Measurements from ENCODE around the gene GAS7.
A peak's percentile ranks its signal among the peaks of the same experiment; 100 is the strongest.
"Not testable (repeated sequence)": the region's sequence is repeated elsewhere in the genome, so short reads cannot be mapped to it uniquely, and the experiment has no call there.

Gene GAS7

DNA sequence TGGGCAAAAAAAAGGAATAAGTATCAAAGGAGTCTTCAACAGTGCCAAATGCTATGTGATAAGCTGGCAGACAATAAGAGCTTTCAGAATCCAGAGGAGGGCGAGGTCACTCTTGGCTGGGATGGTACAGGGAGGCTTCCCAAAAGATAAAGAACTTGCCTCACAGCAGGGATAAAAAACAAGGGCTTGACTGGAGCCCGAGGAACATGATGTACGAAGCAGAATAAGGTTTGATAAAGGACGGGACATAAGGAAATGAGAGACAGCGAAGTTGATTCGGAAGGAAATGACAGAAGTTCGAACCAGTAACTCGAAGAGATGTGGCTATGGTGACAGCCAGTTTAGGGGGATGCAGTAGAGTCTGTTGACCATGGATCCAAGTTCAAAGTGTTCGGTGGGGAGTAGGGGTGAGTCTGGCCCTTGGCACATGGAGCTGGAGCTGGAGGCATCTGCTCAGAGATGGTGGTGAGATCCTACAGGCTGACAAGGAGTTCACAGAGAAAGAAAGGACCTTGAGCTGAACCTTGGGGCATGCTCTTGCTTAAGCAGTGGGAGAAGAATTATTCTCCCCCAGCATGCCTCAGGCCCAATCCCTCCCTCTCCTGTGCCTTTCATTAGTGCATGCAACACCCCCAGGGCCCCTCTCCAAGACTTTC, 155.7 kb downstream of the GAS7 start:
- DNase-seq, result no peak

DNA sequence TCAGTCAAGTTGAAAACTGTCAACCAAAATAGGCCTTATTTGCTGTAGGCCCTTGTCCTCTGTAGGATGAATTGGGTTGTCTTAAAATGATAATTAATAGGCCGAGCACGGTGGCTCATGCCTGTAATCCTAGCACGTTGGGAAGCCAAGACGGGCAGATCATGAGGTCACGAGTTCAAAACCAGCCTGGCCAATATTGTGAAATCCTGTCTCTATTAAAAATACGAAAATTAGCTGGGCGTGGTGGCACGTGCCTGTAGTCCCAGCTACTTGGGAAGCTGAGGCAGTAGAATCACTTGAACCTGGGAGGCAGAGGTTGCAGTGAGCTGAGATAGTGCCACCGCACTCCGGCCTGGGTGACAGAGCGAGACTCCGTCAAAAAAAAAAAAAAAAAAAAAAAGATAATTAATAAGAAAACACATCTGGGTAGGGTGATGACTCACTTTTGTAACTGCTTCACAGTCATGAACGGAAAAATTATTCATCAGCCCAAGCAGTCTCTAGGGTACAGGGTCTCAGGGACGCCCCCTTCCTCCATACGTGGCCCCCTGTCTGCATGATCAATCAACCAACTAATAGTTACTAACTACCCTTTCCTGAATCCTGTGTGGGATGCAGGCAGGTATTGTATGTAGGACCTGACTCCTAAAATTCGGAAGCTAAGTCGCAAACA, 156.4 kb downstream of the GAS7 start:
- DNase-seq, result no peak

- no peak for DNase-seq
Observed at GRCh38 chr17:10041287-10041612, 157.2 kb downstream of the GAS7 start.

GRCh38 chr17:10036511-10037061, 161.8 kb downstream of the GAS7 start:
- no peak for DNase-seq

DNA sequence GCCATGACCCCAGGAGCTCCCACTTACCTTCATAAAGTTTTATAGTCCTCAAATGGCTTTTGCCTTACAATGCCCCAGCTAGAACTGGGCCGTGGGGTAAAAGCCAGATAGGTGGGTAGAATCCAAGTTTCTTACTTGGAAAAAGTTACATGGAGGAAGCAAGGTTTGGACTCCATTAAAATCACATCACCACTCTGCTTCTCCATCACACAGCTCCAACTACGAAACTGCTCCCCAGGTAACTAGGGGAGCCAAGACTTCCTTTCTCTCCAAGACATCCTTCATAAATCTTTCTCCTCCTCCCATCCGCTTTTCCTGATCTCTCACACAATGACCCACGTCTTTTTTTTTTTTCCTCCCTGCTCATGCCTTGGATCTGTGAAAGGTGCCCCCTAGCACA, 162.5 kb downstream of the GAS7 start:
- DNase-seq, result no peak

GRCh38 chr17:10034719-10035475, 163.5 kb downstream of the GAS7 start:
- DNase-seq, result no peak

DNA sequence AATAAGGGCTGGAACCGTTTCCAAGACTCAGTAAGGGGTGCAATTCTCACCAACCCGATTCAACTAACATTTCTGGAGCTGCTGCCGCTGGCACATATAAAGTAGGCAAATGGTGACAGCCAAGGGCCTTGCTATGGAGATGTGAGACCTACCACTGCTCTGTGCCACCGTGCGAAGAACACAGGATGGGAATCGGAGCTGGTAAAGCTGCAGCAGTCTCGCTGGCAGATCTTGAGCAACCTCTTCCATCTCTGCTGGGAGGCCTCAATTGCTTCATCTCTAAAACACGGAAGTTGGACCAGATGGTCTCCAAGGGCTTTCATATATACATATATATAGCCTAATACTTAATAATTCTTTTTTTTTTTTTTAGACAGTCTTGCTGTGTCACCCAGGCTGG, 164.4 kb downstream of the GAS7 start:
- no peak for DNase-seq

- DNase-seq, result no peak
Observed at GRCh38 chr17:10033449-10033848, 165.0 kb downstream of the GAS7 start.

DNA sequence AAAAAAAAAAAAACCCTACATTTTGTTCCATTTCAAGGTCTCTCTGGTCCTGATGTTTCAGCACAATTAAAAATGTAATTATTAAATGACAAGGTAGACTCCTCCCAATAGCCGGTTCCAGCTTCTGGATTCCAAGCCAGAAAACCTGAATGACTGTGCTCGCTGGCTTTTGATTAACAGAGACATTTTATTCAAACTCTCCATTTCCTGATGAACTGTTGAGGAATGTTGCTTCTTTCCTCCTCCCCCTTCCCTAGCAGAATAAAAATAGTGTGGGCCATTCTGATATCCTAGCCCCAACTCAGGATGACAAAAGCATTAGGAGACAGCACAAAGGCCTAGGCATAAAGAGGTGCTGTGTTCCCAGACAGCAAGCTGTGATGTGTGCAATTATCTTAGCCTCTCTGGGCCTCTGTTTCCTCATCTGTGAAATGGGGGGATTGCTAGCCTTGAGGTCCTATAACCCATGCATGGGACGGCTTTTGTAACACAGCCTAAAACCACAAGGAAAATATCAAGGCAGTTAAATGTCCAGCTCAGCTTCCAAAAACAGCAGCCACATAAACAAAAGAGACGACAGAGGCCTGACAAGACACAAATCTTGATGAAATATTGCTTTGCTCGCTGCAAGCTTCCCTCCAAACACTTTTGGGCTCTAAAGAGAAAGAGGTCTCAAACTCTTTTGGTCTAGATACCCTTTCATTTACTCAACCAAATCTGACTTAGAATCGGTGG, 166.1 kb downstream of the GAS7 start:
- DNase-seq, result no peak

DNA sequence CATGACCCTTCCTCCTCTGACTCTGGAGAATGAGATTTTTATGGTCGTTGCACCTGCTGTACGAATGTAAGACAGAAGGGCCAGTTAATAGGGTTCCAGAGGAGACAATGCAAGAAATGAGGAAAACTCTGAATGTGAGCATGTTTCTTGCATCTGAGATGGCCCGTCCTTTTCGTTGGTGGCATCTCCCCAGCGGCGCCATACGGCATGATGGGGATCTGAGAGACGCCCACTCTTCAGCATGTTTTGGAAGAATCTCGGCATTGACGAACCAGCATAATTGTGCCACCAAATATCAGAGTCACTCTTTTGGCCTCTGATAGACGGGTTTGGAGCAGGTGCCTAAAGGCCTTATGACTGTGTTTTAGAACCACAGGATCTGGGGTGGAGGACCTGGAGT, 166.8 kb downstream of the GAS7 start:
- DNase-seq, result no peak

DNA sequence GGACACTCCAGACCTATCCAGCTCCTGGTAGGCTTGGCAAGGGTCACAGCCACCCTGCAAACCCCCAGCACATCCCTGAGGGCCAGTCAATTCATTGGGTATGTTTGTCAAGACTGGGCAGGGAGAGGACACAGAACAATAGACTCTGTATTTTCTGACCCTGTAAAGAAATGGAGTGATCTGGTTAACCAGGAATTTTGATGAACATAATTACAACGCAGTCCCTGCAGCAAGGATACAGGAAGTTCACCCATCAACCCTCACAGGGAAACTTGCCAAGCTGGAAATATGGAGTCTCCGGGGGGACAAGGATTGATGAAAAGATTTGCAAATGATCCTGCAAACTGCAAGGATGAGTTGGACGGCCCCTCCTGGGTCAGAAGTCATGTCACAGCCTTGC, 167.3 kb downstream of the GAS7 start:
- no peak for DNase-seq

GRCh38 chr17:10029129-10029528, 169.3 kb downstream of the GAS7 start:
- DNase-seq, result no peak

DNA sequence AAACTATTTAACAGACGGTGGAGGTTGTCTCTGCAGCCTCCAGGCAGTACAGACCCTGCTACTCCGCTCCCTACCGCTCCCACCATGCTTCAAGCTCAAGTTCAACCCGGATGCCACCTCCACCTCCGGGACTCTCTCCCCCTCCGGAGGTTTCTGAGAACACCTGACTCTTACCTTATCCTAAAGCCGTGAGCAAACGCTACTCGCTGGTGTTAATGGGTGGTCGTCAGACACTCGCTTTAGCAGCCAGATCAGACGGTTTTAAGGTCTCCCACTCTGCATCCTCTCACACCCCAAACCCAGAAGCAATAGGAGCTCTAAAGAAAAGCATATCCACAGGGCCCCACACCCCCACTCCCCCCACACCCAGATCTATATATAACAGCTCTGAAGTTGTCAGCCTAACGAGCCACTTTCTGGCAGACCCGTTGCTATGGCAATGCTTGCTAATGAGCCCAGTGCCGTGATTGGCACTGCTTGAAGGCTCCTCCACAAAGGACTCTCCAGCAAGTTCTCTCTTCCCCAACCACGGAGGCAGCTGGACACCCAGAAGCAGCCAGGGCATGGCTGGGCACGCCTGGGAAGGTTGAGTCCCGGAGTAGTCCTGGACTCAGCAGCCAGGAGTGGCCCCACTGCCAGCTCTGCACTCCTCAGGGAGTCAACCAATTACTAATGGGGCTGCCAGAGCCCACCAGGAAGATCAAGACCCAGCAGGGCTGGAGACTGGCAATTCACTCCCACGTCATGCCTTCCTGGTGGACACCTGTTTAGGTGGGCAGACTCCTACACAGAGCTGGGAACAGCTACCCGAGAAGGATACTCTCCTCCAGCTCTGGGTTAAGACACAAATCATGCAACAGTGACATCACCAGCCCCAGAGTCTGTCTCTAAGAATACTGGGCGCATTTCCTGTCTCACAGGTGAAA, 172.2 kb downstream of the GAS7 start:
- DNase-seq, result no peak

DNA sequence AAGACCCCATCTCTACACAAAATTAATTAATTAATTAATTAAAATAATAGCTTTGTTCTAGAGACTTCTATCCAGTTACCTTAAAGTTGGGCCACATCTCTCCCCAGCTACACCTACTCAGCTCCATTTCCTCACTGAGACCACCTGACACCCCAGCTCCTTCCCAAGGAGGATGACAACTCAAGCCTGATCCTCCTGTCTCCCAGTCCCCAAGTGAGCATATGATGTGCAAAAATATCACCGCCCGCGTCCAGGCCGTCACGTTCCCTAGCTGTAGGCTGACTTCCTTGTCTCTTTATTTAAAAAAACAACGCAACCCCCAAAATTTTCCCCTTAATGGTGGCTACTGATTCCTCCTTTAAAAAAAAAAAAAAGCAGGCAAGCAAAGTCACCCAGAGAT, 173.2 kb downstream of the GAS7 start:
- DNase-seq, result no peak

DNA sequence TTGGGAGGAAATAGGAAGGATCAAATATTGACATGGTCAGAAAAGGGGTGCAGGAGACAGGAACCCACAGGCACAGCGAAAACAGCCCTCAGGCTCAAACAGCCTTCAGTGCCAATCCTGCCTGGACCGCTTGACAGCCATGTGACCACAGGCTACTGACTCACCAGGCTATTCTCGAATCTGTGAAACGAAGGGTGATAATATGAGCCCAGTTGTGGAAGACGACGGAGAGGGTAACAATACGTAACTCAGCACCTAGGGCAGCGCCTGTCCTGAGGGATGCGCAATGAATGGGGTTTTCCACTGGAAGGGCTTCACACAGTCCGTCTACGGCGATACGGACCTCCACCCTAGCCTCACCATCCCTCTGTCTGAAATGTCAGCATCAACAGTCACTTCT, 176.0 kb downstream of the GAS7 start:
- DNase-seq, result no peak

GRCh38 chr17:10021272-10021984, 177.0 kb downstream of the GAS7 start:
- DNase-seq, result peak; percentile 14

GRCh38 chr17:10019941-10020451, 178.4 kb downstream of the GAS7 start:
- DNase-seq, result no peak

DNA sequence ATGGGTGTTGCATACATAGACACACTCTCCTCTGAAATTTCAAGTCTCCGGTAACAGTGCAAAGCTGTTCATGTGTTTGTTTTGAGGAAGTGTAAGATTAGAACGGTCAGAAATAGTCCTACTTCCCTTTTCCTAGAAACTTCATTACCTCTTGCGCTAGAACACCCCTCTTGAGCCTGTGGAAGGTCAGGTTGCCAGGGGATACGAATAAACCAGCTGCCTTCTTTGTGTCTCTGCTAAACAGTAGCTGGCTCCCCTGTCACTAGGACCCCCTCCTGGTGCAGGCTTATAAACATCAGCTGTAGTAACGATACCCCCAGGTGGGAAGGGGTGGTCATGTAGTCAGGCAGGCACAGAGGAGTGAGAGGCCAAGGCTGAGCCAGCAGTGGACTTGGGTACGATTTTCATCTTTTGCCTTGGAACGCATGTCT, 179.9 kb downstream of the GAS7 start:
- DNase-seq, result peak; percentile 23

DNA sequence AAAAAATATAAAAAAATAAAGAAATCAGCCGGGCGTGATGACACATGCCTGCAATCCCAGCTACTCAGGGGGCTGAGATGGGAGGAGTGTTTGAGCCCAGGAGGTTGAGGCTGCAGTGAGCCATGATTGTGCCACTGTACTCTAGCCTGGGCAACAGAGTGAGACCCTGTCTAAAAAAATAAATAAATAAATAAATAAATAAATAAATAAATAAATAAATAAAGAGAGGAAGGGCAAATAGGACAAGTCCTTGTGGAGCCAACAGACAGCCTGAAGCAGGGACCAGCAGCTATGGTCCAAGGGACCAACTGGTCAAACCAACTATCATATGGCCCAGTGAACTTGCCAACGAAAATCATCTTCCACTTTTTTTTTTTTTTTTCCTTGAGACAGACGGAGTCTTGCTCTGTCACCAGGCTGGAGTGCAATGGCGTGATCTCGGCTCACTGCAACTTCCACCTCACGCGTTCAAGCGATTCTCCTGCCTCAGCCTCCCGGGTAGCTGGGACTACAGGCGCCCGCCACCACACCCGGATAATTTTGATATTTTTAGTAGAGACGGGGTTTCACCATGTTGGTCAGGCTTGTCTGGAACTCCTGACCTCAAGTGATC, 181.3 kb downstream of the GAS7 start:
- DNase-seq, result not testable (repeated sequence)

- DNase-seq, result no peak
Observed at GRCh38 chr17:10013365-10014112, 184.9 kb downstream of the GAS7 start.
